Measurements from ENCODE around the gene SDK1.

SDK1 gene

DNA sequence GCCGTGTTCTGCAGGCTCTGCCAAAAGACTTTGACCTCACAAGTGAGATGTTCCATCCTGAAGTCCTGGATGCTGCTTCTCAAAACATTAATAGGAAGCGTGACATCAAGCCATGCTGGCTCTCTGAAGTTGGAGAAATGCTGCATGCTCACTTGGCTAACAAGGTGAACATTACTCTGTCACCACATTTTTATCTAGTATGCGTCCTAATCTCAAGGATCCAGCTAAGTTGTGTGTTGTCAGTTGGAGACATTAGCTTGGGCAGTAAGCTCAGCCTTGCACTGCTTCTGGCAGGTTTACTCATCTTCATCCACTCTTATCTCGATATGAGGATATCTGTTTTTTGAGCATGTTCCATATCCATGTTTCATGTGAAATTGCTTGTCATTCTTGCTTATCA, 165.2 kb downstream of the SDK1 start:
- no peak for DNase-seq

- no peak for DNase-seq
Observed at GRCh38 chr7:3469641-3470040, 168.6 kb downstream of the SDK1 start.

DNA sequence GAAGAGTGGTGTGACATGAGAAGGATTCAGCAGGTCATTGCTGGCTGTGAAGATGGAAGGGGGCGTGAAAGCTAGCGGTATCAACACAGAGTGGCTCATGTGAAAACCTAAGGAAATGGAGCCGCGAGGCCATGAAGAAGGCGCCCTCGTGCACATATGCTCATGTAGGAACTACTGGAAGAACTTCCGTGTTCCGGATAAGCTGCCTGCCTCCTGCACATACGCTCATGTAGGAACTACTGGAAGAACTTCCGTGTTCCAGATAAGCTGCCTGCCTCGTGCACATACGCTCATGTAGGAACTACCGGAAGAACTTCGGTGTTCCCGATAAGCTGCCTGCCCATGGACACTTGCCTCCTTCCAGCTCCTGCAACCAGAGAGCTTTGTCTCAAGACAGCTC, 179.1 kb downstream of the SDK1 start:
- no peak for DNase-seq

DNA sequence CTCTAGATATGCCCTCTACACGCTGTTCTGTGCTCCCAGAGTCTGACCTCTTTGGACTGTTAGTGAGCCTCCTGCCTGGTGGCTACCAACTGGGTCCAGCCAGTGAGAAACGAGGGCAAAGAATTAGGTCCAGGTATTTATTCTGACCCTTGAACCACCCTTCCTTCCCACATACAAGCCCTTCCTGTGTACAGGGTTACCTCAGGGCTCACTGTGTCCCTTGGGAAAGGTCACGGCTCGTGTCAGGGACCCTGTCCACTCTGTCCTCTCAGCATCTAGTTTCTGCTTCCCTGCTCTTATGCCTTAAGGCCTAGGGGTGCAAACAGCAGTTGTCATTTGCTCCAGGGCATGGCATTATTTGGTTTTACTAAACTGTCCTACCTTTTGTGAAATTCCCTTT, 180.4 kb downstream of the SDK1 start:
- DNase-seq: no peak

DNA sequence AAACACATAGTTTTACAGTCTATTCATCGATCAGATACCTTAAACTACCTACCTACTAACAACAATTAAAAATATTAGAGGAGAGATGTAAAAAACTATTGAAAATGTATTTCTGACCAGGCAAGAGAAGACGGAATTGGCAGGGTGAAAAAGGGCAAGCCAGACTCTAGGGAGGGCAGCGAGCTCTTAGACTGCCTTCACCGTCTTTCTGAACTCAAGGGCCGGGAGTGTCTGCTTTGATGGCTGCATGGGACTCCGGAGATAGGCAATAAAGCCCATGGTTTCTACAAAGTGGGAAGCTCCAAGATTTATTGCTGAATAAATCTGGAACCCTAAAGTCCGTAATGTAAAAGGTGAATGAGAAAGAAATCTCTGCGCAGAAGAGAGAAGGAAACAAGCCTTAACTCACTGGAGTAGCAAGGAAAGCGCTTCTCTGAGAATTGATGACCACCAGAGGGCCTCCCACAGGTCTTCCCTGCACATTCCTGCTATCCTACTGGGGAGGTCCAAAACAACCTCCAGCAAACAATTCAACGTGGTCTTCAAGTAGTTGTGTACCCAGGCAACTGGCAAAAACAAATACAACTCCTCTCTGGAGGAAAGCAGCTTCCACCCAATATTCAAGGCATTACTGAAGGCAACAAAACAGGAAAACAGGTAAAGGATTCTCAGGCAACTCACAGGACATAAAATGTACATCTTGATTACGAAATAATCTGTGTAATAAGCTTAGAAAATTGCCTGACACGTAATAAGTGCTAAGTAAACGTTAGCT, 181.3 kb downstream of the SDK1 start:
- DNase-seq: no peak

- DNase-seq: no peak
Observed at GRCh38 chr7:3486841-3487240, 185.8 kb downstream of the SDK1 start.

- no peak for DNase-seq
Observed at GRCh38 chr7:3488829-3489228, 187.8 kb downstream of the SDK1 start.

DNA sequence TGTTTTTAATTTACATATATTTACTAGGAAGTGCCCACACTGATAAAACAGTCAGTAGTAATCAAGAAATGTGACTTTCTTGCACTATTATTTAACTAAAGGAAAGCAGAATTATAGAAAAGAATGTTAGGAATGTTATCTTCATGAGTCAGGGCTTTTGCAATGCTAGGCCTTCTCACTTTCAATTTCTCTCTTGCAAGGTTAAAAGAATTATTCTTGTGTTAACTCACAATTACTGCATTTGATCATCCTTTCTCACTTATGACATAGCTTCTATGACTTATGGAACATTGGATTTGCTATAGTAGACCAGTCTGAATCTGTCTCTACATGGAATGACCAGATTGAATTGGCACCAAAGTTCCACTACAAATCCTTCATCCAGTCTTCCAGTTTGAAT, 192.4 kb downstream of the SDK1 start:
- no peak for DNase-seq

DNA sequence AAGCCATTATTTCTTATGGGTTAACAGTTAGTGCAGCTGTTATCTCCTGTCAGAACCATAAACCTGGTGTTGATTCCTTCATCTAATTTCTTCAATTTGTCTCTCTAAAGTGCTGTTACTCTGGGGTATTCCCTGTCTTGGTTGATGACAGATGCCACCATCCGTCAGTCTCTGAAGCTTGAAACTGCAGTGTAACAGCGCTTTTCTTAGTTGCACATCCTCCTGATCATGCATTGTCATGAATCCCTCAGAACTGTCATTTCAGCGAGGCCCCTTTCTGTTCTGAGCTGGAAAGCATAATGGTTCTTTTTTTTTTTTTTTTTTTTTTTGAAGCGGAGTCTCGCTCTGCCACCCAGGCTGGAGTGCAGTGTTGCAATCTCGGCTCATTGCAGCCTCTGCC, 193.9 kb downstream of the SDK1 start:
- no peak for DNase-seq

DNA sequence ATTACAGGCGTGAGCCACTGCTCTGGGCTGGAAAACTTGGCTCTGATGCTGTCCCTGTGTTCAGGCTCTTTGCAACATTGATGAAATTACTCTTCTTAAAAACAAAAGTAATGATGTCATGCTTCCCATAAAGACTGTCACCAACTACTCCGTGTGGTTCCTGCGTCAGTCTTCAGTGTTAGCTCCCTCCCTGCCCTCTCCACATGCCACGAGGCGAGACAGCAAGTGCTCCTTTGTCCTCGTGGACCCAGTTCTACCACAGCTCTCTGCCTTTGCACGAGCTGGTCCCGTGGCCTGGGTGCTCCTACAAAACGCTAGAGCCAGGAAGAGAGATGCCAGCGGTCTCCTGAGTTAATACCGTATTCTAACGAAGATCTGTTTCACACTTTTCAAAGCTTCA, 194.5 kb downstream of the SDK1 start:
- DNase-seq: no peak

DNA sequence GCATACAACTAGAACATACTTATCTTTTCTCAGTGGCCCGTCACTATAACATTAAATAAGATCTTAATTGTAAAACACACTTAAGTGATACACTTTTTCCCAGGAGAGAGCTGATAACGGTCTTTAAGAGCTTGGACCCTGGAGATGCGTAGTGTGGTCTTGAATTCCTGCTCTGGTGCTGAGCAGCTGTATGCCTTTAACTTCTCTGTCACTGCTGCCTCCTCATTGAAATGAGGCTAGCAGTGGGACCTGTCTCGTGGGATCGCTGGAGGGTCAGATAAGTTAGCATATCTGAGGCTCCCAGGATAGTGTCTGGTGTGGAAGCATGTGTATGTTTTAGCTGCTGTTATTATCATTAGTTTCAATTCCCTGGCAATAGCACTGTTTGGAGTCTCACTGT, 194.9 kb downstream of the SDK1 start:
- no peak for DNase-seq

GRCh38 chr7:3497796-3498195, 196.7 kb downstream of the SDK1 start:
- no peak for DNase-seq

DNA sequence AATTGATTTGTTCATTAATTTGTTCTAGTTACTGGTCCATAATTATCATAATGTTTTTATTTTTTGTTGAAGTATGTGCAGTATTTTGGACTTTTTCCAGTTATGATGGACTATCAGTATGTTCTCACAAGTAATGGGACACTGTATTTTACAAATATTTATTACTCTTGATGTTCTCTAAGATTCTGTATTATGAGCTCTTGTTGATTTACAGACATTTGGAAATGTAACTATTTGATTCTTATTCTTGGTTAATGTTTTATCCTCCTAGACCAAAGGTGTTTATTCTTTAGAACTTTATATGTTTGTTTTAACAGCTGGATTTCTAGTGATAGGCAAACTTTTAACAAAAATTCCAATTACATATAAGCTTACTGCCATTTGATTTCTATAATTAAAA, 200.6 kb downstream of the SDK1 start:
- no peak for DNase-seq

DNA sequence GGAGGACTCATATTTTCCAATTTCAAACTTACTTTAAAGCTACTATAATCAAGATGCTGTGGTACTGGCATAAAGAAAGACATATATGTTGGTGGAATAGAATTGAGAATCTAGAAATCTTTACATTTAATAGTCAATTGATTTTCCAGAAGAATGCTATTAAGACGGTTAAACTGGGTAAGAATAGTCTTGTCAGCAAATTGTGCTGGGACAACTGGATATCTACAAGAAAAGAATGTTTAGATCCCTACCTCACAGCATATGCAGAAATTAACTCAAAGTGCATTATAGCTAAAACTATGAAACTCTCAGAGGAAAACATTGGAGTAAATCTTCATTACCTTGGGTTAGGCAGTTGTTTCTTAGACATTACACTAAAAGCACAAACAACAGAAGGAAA, 203.3 kb downstream of the SDK1 start:
- DNase-seq: no peak

DNA sequence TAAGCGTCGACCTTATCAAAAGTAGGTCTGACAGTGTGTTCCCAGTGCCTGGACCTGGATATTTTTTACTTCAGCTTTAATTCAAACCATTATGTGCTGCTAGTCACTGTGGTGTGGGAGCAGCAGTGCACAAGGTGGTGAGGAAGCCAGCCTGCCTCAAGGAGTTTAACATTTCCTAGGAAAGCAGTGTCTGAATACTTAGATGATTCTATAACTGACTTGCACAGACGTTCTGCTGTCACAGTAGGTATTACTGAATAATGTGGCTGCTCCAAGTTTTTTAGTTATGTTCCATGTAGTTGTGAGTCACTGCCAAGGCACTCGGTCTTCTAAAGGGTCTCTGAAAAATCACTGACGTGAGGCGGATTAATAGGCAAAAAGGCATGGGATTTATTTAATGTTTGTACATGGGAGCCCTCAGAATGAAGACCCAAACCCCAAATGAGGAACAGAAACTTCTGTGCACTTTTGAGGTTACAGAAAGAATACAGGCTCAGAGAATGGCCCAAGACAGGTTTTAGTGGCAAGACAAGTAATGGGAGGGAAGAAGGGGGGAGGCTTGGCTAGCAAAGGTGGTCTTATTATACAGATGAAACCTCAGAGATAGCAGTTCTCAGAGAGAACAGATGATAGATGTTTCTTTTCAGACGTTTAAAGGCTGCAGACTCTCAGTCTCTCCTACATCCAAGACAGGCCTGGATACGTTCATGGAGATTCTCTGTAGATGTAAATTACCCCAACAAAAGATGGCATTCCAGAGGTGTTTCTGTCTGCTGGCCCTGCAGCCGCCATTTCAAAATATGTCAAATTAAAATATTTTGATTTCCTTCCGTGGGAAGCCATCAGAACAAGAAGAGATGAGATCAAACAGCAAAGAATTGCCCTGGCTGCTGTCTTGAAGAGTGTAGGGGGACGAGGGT, 209.3 kb downstream of the SDK1 start:
- no peak for DNase-seq

GRCh38 chr7:3517344-3517743, 216.3 kb downstream of the SDK1 start:
- DNase-seq: no peak

DNA sequence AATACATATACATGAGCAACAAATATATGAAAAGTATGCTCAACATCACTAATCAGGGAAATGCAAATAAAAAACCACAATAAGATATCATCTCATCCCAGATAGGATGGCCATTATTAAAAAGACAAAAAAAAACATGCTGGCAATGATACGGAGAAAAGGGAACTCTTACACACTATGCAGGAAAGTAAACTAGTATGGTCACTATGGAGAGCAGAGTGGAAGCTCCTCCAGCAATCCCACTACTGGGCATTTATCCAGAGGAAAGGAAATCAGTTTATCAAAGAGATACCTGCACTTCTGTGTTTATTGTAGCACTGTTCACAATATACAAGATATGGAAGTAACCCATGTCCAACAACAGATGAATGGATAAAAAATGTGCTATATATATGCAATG, 217.5 kb downstream of the SDK1 start:
- DNase-seq: no peak

DNA sequence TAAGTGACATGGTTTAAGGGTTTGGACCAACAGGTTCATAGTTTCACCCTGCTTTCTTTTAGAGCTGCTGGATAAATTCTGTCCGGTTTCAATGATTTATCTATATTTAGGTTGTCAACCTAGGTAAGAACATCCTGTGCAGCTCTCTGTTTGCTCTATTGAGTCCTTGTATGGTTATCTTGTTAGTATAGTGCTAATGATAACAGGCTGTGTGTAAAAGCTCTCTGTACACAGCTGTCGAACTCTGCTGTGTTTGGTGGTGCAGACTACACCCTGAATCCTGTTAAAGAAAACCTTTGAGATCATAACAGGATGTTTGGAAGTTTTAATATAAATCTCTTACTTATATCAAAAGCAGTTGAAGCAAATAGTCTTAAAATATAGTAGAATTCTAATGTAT, 219.2 kb downstream of the SDK1 start:
- no peak for DNase-seq

DNA sequence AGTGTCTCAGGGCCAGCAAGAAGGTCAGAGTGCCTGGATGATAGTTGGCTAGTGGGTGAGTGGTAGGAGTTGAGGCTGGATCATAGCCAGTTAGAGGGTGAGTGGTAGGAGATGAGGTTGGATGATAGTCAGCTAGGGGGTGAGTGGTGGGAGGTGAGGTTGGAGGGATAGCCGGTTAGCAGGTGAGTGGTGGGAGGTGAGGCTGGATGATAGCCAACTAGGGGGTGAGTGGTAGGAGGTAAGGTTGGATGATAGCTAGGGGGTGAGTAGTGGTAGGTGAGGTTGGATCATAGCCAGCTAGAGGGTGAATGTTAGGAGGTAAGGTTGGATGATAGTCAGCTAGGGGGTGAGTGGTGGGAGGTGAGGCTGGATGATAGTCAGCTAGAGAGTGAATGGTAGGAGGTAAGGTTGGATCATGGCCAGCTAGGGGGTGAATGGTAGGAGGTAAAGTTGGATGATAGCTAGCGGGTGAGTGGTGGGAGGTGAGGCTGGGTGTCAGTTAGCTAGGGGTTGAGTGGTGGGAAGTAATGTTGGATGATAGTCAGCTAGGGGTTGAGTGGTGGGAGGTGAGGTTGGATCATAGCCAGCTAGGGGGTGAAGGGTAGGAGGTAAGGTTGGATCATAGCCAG, 226.6 kb downstream of the SDK1 start:
- no peak for DNase-seq

DNA sequence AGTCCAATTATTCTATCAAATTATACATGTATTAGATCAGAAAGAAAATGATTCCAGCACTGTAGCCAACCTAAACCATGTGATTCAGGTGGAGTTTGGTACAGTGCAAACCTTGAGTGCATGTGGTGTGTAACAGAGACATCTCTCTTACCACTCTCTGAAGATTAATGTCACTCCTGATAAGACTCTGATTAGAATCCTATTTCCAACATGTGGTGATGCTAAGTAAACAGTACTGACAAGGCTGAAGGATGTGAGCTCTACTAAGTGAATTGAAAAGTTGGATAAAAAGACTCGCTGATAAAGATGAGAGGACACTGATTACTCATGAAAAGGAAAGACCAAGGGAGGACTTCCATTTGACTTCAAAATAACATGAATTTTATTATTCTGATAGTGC, 232.0 kb downstream of the SDK1 start:
- no peak for DNase-seq

GRCh38 chr7:3537210-3537875, 236.3 kb downstream of the SDK1 start:
- no peak for DNase-seq

DNA sequence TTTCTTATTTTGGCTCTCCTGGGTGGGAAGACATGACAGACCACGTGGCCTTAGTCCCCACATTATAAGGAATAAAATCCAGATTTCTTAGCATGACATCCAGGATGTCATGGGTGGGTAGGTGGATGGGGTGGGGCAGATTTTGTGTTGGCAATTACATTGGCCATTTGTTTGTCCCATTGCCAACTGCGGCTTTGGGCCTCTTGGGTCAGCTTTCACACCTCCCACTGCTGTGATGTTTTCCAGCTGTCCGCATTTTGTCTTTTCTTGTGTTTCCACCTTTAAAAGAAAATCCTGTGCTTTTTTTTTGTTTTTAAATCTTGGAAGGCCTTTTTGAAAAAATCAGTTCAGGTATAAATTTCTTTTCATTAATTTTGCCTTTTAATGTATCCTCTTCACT, 237.0 kb downstream of the SDK1 start:
- DNase-seq: no peak
